Activated CD8-positive, alpha-beta memory T cell treated with anti-CD3 and anti-CD28 coated beads, Interleukin-2, amount 10 ng/mL, durations not matched to agents 7 days and 5 days (primary cell): Measurements from ENCODE around the gene TRAPPC10. TPM values are rescaled to one million over a fixed set of nuclear protein-coding genes. Genes with fewer than 3 reads are reported as not detected.
"Not testable (repeated sequence)": the region's sequence is repeated elsewhere in the genome, so short reads cannot be mapped to it uniquely, and the experiment has no call there.

Source experiments
- ATAC-seq: fragments of 150-1000 bp; cut with Tn5 transposase; one replicate; pipeline ENCODE4 v1.10.0; 2021; ENCODE audit warnings: moderate library complexity
- CTCF ChIA-PET: fragments of 350-600 bp; sonication (Branson Sonifier 250); formaldehyde crosslinking; loops from one replicate; lab custom pipeline; 2021; ENCODE audit warnings: antibody characterized with exemption; lab: Charles Lee
- DNase-seq: peaks from one replicate; pipeline ENCODE4 v3.0.0-alpha.2; 2020
- H3K27ac Mint-ChIP-seq: one replicate; pipeline ENCODE4 v1.8.0; 2021; ENCODE audit warnings: mild to moderate bottlenecking, mixed read lengths
- H3K27me3 Mint-ChIP-seq: one replicate; pipeline ENCODE4 v1.8.0; 2021; ENCODE audit warnings: mixed read lengths
- H3K36me3 Mint-ChIP-seq: one replicate; pipeline ENCODE4 v1.8.0; 2021; ENCODE audit warnings: mild to moderate bottlenecking, mixed read lengths
- H3K4me1 Mint-ChIP-seq: one replicate; pipeline ENCODE4 v1.8.0; 2021; ENCODE audit warnings: mixed read lengths
- H3K4me3 Mint-ChIP-seq: one replicate; pipeline ENCODE4 v1.8.0; 2021; ENCODE audit warnings: mild to moderate bottlenecking, moderate library complexity, mixed read lengths
- H3K9me3 Mint-ChIP-seq: one replicate; pipeline ENCODE4 v1.8.0; 2022; ENCODE audit warnings: low read depth, mixed read lengths
- total RNA-seq, 2 experiments: library from RNA; stranded (reverse); gene quantifications; one replicate each; pipeline ENCODE4 v1.2.3, GENCODE V29; 2021

Gene TRAPPC10
- total RNA-seq, 2 experiments from 2014 or later, result 71.5 to 71.7 TPM

DNA sequence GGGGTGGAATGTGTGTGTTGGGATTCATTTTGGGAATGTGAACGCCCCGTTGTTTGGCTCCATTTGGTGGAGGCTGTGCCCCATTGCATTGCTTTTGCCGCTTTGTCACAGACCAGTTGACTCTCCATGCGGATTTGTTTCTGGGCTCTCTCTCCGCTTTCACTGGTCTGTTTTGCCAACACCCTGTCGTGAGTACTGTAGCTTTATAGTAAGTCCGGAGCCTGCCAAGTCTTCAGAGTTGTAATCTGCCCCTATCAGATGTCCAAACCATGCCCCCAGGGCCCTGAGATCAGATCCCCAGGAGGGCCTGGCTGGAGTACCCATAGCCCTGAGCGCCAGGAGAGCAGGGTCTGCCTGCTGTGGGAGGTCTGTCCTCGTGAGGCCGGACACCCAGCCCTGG lies 138.1 kb downstream of the TRAPPC10 start:
- H3K27ac Mint-ChIP-seq, H3K36me3 Mint-ChIP-seq, ATAC-seq, CTCF ChIA-PET, H3K27me3 Mint-ChIP-seq, DNase-seq, H3K4me3 Mint-ChIP-seq, H3K4me1 Mint-ChIP-seq, H3K9me3 Mint-ChIP-seq: not testable (repeated sequence)

DNA sequence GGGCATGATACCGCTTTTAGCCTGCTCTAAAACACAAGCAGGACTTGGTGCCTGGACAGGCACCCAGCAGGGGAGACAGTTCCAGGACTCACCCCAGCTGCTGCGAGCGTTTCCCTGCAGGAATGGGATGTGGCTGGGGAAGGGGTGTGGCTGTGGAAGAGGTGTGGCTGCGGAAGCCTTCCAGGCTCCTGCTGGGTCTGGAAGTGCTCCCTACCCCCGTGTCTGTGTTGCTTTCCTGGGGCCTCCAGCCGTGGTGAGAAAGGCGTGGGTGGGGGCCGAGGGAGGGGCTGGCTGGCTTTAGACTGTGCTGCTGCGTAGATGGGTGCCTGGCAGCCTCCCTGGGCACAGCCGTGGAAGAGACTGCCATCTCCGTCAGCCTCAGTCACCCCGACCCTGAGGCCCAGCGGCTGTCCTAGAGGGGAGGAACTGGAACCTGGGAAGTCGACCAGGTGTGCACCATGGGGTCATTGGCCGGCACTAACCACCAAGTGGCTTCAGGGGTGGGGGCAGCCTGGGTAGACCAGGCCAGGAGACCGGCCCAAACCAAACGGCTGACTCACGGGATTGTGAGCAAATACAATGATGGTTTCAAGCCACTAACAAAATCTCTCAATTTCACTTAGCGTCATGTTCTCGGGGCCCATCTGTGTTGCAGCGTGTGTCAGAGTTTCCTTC lies 141.2 kb downstream of the TRAPPC10 start:
- H3K4me3 Mint-ChIP-seq, H3K27me3 Mint-ChIP-seq, CTCF ChIA-PET, H3K9me3 Mint-ChIP-seq, H3K4me1 Mint-ChIP-seq, DNase-seq, H3K36me3 Mint-ChIP-seq, H3K27ac Mint-ChIP-seq: not testable (repeated sequence)
- peak; percentile 10 for ATAC-seq

DNA sequence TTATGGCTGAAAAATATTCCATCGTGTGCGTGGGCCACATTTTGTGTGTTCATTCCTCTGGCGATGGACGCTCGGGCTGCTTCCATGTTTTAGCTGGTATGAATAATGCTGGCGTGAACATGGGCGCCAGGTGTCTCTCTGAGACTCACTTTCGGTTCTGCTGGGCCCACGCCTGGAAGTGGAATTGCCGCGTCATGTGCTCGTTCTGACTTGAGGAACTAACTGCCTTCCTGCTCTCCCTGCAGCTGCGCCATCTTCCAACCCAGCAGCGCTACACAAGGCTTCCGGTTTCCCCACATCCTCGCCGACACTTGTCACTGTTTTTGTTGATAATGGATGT lies 141.8 kb downstream of the TRAPPC10 start:
- H3K4me1 Mint-ChIP-seq, H3K9me3 Mint-ChIP-seq, H3K27ac Mint-ChIP-seq, CTCF ChIA-PET, H3K27me3 Mint-ChIP-seq, H3K36me3 Mint-ChIP-seq, H3K4me3 Mint-ChIP-seq: not testable (repeated sequence)
- ATAC-seq, result peak; percentile 27
- peak; percentile 42 for DNase-seq

DNA sequence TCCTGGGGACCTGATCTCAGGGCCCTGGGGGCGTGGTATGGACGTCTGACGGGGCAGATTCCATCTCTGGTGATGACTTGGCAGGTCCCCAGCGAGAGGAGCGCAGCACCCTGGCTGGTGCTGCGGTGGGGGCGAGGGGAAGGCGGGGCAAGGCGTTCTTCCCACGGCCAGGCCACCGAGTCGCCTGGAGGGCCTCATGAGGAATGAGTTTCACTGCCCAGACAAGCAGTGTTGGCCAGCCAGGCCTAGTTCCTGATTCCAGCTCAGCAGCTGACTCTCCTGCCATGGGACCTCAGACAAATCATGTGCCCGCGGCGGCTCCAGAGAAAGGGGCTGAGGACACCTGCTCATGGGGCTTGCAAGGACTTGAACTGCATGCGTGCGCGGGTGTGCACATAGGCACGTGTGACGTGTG lies 142.7 kb downstream of the TRAPPC10 start:
- H3K27ac Mint-ChIP-seq, H3K4me1 Mint-ChIP-seq, DNase-seq, H3K27me3 Mint-ChIP-seq, H3K9me3 Mint-ChIP-seq, H3K36me3 Mint-ChIP-seq, CTCF ChIA-PET, H3K4me3 Mint-ChIP-seq: not testable (repeated sequence)
- peak; percentile 14 for ATAC-seq

DNA sequence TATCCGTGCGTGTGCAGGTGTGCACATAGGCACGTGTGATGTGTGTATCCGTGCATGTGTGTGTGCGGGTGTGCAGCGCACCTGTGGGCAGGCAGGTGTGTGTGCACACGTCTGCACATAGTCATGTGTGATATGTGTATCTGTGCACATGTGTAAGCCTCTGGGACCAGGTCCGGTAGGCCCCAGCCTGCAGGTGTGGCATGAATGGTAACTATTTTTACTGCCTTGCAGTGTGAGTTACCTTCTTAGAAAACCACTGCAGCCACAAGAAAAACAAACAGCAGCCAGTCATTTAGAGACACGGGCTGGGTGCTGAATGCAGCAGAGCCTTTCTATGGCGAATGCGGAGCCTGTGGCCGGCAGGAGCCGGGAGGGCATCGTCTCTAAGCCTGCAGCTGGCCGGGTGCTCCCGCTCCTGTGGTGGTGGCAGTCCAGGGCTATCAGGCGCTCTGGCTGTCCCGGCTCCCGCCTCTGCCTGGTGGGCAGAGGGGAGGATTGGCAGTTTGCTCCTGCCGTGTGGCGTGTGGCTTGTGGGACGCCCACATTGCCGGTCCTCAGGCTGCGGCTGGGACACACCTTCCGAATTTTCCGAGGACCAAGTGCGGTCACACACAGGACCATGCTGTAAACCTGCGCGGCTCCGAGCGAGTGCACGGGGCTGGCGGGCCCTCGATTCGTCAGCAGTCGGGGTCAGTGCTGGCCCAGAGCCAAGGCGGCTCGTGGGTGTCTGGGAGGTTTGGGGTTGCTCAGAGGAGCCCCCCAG lies 143.3 kb downstream of the TRAPPC10 start:
- H3K4me3 Mint-ChIP-seq, H3K4me1 Mint-ChIP-seq, CTCF ChIA-PET, H3K27ac Mint-ChIP-seq, H3K9me3 Mint-ChIP-seq, DNase-seq, H3K36me3 Mint-ChIP-seq, H3K27me3 Mint-ChIP-seq: not testable (repeated sequence)
- ATAC-seq, result peak; percentile 65

DNA sequence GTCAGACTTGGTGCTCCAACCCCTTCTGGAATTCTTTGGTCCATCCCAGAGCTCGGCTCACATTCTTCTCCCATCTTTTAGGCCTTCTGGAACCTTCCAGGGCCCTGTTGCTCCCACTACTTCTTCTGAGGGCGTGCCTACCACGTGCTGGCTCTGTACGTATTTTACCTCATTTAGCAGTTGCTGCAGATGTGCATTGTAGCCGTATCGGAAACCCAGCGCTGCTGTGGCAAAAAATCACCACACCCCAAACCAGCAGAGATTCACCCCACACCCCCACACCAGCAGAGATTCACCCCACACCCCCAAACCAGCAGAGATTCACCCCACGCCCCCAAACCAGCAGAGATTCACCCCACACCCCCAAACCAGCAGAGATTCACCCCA lies 143.9 kb downstream of the TRAPPC10 start:
- H3K27ac Mint-ChIP-seq, result not testable (repeated sequence)

More for the DNA sequence above, 143.9 kb downstream of the TRAPPC10 start:
- H3K9me3 Mint-ChIP-seq, H3K27me3 Mint-ChIP-seq, DNase-seq, H3K4me3 Mint-ChIP-seq, H3K4me1 Mint-ChIP-seq, H3K36me3 Mint-ChIP-seq, CTCF ChIA-PET, ATAC-seq: not testable (repeated sequence)

Other genes with a start within 250 kb of the TRAPPC10 start
- gene CSTB, start 236.0 kb upstream of the TRAPPC10 start, total RNA-seq, result 10 to 100 TPM; 44.2 to 47.4 TPM
- gene RRP1, start 222.7 kb upstream of the TRAPPC10 start, total RNA-seq, result 10 to 100 TPM; 37.7 to 45.2 TPM
- 100 to 1,000 TPM in 1 of 2 experiments, 10 to 100 TPM in 1; 94.3 to 101 TPM for gene AGPAT3, start 147.1 kb upstream of the TRAPPC10 start, total RNA-seq
- 1 to 10 TPM; 9.3 to 9.6 TPM for gene PWP2, start 95.1 kb downstream of the TRAPPC10 start, total RNA-seq
- gene GATD3, start 121.4 kb downstream of the TRAPPC10 start, total RNA-seq, result 10 to 100 TPM; 10.0 to 12.5 TPM
- 1 to 10 TPM; 1.1 to 1.7 TPM for gene ICOSLG, start 228.6 kb downstream of the TRAPPC10 start, total RNA-seq
- gene DNMT3L, start 249.6 kb downstream of the TRAPPC10 start, total RNA-seq, result not detected